ENCODE data around the gene CHST11.

Gene CHST11

DNA sequence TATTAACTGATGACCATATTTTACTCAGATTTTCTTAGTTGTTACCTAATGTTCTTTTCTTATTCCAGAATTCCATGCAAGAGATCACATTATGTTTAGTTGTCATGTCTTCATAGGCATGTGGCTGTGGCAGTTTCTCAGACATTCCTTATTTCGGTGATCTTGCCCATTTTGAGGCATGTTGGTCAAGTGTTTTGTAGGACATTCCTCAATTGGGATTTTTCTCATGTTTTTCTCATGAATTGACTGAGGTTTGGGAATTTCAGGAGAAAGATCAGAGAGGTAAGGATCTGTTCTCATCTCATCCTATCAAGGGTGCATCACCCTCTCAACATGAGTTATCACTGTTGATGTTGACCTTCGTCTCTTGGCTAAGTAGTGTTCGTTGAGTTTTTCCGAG lies 81.3 kb downstream of the CHST11 start:
- no peak for DNase-seq (ENCODE audit: insufficient read length, low spot score)
- FAIRE-seq, result no peak
- TF ChIP-seq PAX5 (IDR thresholded peaks at IDR 0.05; ENCODE audit: insufficient read depth, low read length, severe bottlenecking) (no peak), POLR2A (IDR thresholded peaks at IDR 0.05; ENCODE audit: low read depth, low read length) (no peak), POLR2AphosphoS5 (IDR thresholded peaks at IDR 0.05; ENCODE audit: low read depth, low read length) (no peak), SPI1 (IDR thresholded peaks at IDR 0.05; ENCODE audit: low read depth, low read length) (no peak)

DNA sequence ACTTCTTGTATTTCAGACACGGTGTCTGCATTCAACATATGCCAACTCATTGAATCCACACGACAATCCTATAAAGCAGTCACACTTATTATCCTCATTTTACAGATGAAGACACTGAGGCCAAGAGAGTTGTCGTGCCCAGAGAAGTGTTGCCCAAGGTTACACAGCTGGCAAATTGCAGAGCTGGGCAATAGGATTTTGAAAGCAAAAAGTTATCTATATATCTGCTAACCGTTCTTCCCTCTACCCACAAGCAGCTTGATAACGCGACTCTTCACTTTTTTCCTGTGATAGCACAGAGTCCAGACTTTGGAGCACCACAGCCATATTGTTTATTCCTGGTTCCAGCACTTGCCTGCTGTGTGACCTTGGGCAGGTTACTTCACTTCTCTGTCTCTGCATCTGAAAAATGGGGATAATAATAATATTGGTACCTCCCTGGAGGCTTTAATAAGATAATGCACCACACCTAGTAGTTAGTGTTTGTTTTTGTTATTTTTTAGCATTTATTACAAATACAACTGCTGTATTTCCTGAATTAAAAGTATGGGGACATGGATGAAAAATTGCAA lies 82.2 kb downstream of the CHST11 start:
- no peak for TF ChIP-seq PAX5 (IDR thresholded peaks at IDR 0.05; ENCODE audit: insufficient read depth, low read length, severe bottlenecking)
- TF ChIP-seq POLR2AphosphoS5 (IDR thresholded peaks at IDR 0.05; ENCODE audit: low read depth, low read length), result no peak
- no peak for TF ChIP-seq POU2F2 (IDR thresholded peaks at IDR 0.05; ENCODE audit: low read depth, low read length)
- TF ChIP-seq SPI1 (IDR thresholded peaks at IDR 0.05; ENCODE audit: low read depth, low read length), result no peak
- TF ChIP-seq TAF1 (IDR thresholded peaks at IDR 0.05; ENCODE audit: low read depth, low read length), result no peak
- TF ChIP-seq POLR2A (IDR thresholded peaks at IDR 0.05; ENCODE audit: low read depth, low read length), result no peak
- FAIRE-seq, result no peak
- DNase-seq (ENCODE audit: insufficient read length, low spot score), result no peak

DNA sequence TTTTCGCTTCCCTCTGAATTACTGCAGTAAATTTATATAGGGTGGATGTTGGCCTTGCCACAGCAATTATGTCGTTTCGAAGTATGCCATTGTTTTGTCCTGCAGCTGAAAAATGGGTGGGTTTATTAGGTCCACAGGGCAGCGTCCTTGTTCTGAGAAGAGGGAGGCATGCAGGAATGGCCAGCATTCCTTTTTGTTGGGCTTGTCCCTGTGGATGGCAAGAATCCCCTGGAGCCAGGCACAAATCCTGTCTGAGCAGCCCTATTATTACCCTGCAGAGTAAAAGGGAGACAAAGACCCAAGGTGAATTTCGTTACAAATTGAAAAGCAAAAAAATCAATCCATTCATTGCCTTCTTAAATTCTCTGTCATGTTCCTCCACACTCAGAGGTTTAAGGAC lies 88.1 kb downstream of the CHST11 start:
- no peak for FAIRE-seq
- no peak for DNase-seq (ENCODE audit: insufficient read length, low spot score)
- no peak for TF ChIP-seq POLR2A (IDR thresholded peaks at IDR 0.05; ENCODE audit: low read depth, low read length)
- TF ChIP-seq POLR2AphosphoS5 (IDR thresholded peaks at IDR 0.05; ENCODE audit: low read depth, low read length), result no peak
- no peak for TF ChIP-seq PAX5 (IDR thresholded peaks at IDR 0.05; ENCODE audit: insufficient read depth, low read length, severe bottlenecking)
- TF ChIP-seq SPI1 (IDR thresholded peaks at IDR 0.05; ENCODE audit: low read depth, low read length), result no peak
- no peak for TF ChIP-seq TAF1 (IDR thresholded peaks at IDR 0.05; ENCODE audit: low read depth, low read length)
- no peak for TF ChIP-seq POU2F2 (IDR thresholded peaks at IDR 0.05; ENCODE audit: low read depth, low read length)

DNA sequence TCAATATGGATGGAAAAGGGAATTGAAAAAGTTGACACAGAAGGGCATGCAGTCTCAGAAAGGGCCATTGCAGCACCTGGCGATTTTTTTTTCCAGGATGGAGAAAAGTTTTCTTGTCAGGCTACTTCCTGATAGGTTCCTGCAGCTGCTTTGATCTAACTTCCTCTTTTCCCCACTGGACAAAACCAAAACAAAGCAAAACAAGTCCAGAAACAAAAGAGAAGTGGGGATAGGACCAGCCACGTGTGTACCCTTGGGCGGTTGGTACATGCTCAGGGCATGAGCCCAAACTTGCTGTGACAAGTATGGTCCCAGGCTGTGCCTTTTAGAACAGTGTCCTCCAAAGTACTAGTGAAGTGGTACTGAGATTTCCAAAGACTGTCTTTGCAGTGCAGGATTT lies 89.8 kb downstream of the CHST11 start:
- FAIRE-seq (no peak), DNase-seq (ENCODE audit: insufficient read length, low spot score) (no peak)
- TF ChIP-seq TAF1 (IDR thresholded peaks at IDR 0.05; ENCODE audit: low read depth, low read length), result no peak
- TF ChIP-seq SPI1 (IDR thresholded peaks at IDR 0.05; ENCODE audit: low read depth, low read length), result 0 out of 2 replicates have a peak, but pooled peaks have one; percentile 20
- TF ChIP-seq POU2F2 (IDR thresholded peaks at IDR 0.05; ENCODE audit: low read depth, low read length), result no peak
- TF ChIP-seq PAX5 (IDR thresholded peaks at IDR 0.05; ENCODE audit: insufficient read depth, low read length, severe bottlenecking), result no peak
- TF ChIP-seq POLR2AphosphoS5 (IDR thresholded peaks at IDR 0.05; ENCODE audit: low read depth, low read length), result no peak

DNA sequence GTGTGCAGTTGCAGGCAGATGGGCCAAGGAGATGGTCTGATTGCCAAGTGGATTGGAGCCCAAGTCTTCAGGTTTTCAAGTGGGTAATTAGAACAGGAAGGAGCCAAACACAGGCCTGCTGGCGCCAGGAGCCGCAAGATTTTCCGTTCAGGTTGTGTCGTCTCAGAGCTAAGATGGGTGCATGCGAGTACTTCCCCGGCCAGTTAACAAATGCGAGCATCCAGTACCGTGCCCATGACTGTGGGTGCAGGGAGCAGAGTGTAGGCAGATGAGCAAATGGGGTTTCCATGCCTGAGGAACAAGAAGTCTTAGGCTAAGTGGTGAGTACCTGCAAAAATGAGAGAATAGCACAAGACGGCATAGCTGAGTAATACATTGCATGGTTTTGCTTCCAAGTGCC lies 90.5 kb downstream of the CHST11 start:
- DNase-seq (ENCODE audit: insufficient read length, low spot score) (no peak), FAIRE-seq (no peak)
- no peak for TF ChIP-seq POU2F2 (IDR thresholded peaks at IDR 0.05; ENCODE audit: low read depth, low read length)
- TF ChIP-seq PAX5 (IDR thresholded peaks at IDR 0.05; ENCODE audit: insufficient read depth, low read length, severe bottlenecking), result no peak
- TF ChIP-seq SPI1 (IDR thresholded peaks at IDR 0.05; ENCODE audit: low read depth, low read length), result no peak
- no peak for TF ChIP-seq POLR2AphosphoS5 (IDR thresholded peaks at IDR 0.05; ENCODE audit: low read depth, low read length)
- TF ChIP-seq POLR2A (IDR thresholded peaks at IDR 0.05; ENCODE audit: low read depth, low read length), result no peak
- no peak for TF ChIP-seq TAF1 (IDR thresholded peaks at IDR 0.05; ENCODE audit: low read depth, low read length)

DNA sequence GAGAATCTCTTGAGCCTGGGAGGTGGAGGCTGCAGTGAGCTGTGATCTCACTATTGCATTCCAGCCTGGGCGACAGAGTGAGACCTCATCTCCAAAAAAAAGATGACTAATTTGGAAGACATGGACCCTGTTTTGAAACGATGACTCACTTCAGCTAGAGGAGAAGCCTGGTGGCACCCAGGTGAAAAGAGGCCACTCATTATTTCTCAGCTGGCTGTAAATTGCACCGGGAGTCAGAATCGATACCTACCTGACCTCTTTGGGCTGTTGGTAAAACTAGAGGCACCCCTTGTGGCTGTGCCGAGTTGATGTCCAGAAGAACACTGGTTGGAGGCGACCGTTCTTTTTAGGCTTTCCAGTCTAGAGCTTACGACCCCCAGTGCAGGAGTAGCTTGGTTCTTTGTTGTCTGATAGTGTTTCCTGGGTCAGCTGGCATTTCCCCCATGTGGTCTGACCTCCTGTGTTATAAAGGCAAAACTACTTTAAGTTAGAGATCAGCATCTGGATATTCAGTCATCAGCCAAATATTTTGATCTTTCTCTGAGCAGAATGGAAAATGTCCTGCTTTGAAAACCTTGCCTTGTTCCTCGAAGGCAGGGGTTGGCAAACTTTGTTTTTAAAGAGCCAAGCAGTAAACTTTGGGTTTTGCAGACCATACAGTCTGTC lies 93.2 kb downstream of the CHST11 start:
- FAIRE-seq, result no peak
- DNase-seq (ENCODE audit: insufficient read length, low spot score), result no peak
- TF ChIP-seq POLR2A (IDR thresholded peaks at IDR 0.05; ENCODE audit: low read depth, low read length), result no peak

DNA sequence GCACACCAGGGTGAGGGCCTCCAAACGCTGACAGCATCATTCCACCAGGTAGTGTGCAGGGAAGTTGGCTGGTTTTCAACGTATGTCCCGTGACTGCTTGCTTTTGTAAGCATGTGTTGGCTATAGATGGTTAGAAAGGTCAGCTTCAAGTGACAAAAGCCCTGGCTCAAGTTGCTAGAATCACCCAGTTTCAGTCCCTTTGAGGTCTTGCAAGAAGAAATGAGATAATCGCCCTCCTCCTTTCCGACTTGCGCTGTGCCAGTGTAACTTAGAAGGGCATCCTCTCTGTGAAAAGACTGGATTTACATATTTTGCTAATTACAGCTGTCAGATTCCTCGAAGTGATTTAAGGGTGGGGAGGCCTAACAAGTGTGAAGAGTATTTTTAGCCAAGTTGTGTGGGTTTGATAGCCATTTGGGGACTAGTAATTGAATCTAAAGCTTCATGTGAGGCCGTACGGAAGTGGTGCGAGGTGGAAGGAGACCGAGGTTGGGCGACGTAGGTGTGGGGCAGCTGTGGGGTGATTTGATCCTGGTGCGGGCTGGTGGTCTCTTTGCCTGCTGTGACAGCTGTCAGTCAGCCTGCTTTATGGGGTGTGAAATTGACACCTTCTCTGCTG lies 94.7 kb downstream of the CHST11 start:
- TF ChIP-seq TAF1 (IDR thresholded peaks at IDR 0.05; ENCODE audit: low read depth, low read length) (no peak), POLR2AphosphoS5 (IDR thresholded peaks at IDR 0.05; ENCODE audit: low read depth, low read length) (no peak), SPI1 (IDR thresholded peaks at IDR 0.05; ENCODE audit: low read depth, low read length) (no peak)
- no peak for FAIRE-seq

DNA sequence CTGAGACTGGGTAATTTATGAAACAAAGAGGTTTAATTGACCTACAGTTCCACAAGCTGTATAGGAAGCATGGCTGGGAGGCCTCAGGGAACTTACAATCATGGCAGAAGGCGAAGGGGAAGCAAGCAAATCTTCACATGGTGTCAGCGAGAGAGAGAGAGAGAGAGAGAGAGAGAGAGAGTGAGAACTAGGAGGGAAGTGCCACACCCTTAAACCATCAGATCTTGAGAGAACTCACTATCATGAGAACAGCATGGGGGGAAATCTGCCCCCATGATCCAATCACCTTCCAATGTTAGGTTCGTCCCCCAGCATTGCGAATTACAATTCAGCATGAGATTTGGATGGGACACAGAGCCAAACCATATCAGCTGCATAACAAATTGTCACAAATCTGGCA lies 96.7 kb downstream of the CHST11 start:
- no peak for TF ChIP-seq POU2F2 (IDR thresholded peaks at IDR 0.05; ENCODE audit: low read depth, low read length)
- DNase-seq (ENCODE audit: insufficient read length, low spot score), result no peak
- FAIRE-seq, result peak; percentile 57

More for the DNA sequence above, 94.7 kb downstream of the CHST11 start:
- no peak for DNase-seq (ENCODE audit: insufficient read length, low spot score)

DNA sequence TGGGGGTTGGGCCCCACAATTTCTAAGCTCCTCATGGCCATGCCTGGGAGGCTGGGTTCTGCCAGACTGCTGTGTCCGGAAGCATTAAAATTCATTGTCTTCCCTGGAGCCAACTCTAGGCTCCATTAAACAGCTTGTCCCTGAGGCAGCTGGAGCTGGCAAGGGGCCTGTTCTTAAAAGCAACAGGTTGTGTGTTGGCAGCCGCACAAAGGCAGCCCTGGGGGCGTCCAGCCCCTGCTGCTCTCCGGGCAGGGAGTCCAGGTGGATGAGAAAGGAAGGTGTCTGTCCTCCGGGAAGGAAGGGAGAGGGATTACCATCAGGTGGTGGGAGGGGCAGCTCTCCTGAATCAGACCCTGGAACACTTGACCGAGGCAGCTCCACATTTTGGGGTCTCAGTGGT lies 98.9 kb downstream of the CHST11 start:
- no peak for FAIRE-seq
- no peak for DNase-seq (ENCODE audit: insufficient read length, low spot score)
- TF ChIP-seq TAF1 (IDR thresholded peaks at IDR 0.05; ENCODE audit: low read depth, low read length), result no peak
- TF ChIP-seq SPI1 (IDR thresholded peaks at IDR 0.05; ENCODE audit: low read depth, low read length), result no peak

DNA sequence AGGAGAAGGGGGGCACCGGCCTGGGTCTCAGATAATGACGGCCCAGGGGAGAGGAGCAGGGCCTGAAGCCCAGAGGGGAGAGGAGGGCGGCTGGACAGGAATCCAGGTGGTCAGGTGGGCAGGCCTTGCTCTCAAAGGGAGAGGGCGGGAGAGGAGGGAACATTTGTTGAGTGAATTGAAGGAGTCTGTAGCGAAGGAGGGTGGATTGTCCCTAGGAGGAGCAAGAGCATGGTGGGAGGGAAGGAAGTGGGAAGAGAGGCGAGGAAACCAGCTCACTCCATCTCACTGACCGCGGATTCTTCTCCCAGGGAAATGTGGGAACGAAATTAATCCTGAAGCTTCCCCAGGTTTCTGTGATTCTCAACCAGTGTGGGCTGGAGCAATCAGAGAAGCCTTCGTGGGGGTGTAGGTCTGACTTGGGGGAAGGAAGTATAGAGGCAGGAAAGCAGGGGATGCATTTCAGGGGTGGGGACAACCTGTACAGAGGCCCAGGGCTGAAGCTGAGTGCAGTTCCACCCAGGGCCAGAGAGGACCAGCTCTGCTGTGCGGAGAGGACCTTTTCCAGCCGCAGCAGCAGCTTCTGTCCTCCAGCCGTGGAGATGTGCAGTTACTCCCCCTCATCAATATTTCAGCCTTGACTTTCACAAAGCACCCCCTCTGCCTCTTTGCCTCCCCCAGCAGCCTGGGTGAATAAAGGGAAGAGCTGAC lies 100.9 kb downstream of the CHST11 start:
- DNase-seq (ENCODE audit: insufficient read length, low spot score) (no peak), FAIRE-seq (no peak)

More for the DNA sequence above, 100.9 kb downstream of the CHST11 start:
- no peak for TF ChIP-seq SPI1 (IDR thresholded peaks at IDR 0.05; ENCODE audit: low read depth, low read length)
- no peak for TF ChIP-seq PAX5 (IDR thresholded peaks at IDR 0.05; ENCODE audit: insufficient read depth, low read length, severe bottlenecking)
- no peak for TF ChIP-seq TAF1 (IDR thresholded peaks at IDR 0.05; ENCODE audit: low read depth, low read length)
- no peak for TF ChIP-seq POLR2A (IDR thresholded peaks at IDR 0.05; ENCODE audit: low read depth, low read length)
- no peak for TF ChIP-seq POU2F2 (IDR thresholded peaks at IDR 0.05; ENCODE audit: low read depth, low read length)
